ENCODE data around the gene CDH20.

CDH20 gene

DNA sequence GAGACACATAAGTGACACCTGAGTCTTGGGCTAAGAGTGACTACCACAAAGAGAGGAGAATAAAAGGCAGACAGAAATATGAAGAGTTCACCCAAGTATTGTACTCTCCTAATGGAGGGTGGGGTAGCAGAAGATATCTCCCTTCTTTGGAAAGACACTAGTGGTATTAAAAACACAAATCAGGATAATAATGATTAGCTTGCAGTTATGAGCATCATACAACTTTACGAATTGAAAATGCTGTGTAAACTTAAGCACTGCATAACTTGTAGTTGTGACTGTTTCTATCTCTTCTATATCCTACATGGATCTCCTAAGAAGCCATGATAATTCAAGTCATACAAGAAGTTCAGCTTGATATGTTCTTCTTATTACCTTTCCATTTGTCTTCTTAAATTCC lies 38.1 kb upstream of the CDH20 start:
- Histone ChIP-seq H3K9me2 (replicated peaks; ENCODE audit: control insufficient read depth, low read length) (no peaks in the 10 kb centered on the region), H3K79me2 (ENCODE audit: control insufficient read depth, low read length) (no peaks in the 10 kb centered on the region), H3F3A (ENCODE audit: control insufficient read depth, insufficient read depth) (no peaks in the 10 kb centered on the region), H3K4me1 (ENCODE audit: control insufficient read depth, low read length) (no peaks in the 10 kb centered on the region), H3K36me3 (ENCODE audit: control insufficient read depth, low read length) (no peaks in the 10 kb centered on the region), H3K27me3 (ENCODE audit: control insufficient read depth, low read length) (no peaks in the 10 kb centered on the region), H3K27ac (ENCODE audit: low read depth, low read length) (no peak overlapping the region), H3K4me2 (ENCODE audit: low read length) (no peak overlapping the region), H3K9me3 (ENCODE audit: control insufficient read depth, insufficient read depth, low read length) (no peaks in the 10 kb centered on the region), H3K4me3 (ENCODE audit: low read length) (no peak overlapping the region), H4K20me1 (ENCODE audit: control insufficient read depth, insufficient read depth, low read depth, low read length) (no peaks in the 10 kb centered on the region)
- no peak for TF ChIP-seq EZH2phosphoT487 (IDR thresholded peaks at IDR 0.05; ENCODE audit: borderline replicate concordance, low read length)
- no peak for TF ChIP-seq CTCF (IDR thresholded peaks at IDR 0.05; ENCODE audit: low read depth, low read length, poor library complexity, severe bottlenecking)

- Histone ChIP-seq H3K9me3 (ENCODE audit: control insufficient read depth, insufficient read depth, low read length) (no peaks in the 10 kb centered on the region), H3K4me3 (ENCODE audit: low read length) (no peak overlapping the region), H4K20me1 (ENCODE audit: control insufficient read depth, insufficient read depth, low read depth, low read length) (no peaks in the 10 kb centered on the region), H3K9me2 (replicated peaks; ENCODE audit: control insufficient read depth, low read length) (no peaks in the 10 kb centered on the region), H3K36me3 (ENCODE audit: control insufficient read depth, low read length) (no peaks in the 10 kb centered on the region), H3K27me3 (ENCODE audit: control insufficient read depth, low read length) (no peaks in the 10 kb centered on the region), H3K4me1 (ENCODE audit: control insufficient read depth, low read length) (no peaks in the 10 kb centered on the region), H3K4me2 (ENCODE audit: low read length) (no peak overlapping the region), H3K27ac (ENCODE audit: low read depth, low read length) (no peak overlapping the region), H3F3A (ENCODE audit: control insufficient read depth, insufficient read depth) (no peaks in the 10 kb centered on the region), H3K79me2 (ENCODE audit: control insufficient read depth, low read length) (no peaks in the 10 kb centered on the region)
- no peak for TF ChIP-seq CTCF (IDR thresholded peaks at IDR 0.05; ENCODE audit: low read depth, low read length, poor library complexity, severe bottlenecking)
- no peak for TF ChIP-seq EZH2phosphoT487 (IDR thresholded peaks at IDR 0.05; ENCODE audit: borderline replicate concordance, low read length)
These were observed 25.2 kb upstream of the CDH20 start for GRCh38 chr18:61308004-61308403.

DNA sequence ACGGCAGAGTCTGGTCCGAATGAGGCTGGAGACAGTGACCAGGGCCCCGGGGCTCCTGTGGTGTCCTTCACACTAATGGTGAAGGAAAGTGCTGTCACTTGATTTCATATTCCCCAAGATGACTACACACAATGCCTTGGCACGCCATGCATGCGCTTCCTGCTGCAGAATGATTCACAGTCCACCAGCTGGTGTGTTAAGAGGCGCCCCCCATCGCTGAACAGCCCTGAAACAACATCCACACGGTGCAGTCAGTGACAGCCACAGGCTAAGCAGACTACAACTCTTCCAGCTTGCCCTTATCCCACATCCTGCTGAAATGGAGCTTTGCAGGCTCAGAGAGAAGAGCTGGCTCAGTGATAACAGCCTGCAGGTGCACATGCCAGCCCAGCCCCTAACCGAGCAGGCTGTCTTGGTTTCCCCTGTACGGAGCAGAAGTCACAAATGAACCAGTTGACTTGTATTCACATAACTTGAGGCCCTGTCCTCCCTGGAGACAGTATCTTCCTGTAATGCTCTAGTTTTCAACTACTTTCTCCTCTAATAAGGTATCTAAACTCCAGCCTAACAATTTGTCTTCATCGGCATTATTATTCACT lies 24.3 kb upstream of the CDH20 start:
- no peaks in the 10 kb centered on the region for H3K79me2 ChIP-seq (ENCODE audit: control insufficient read depth, low read length)
- no peaks in the 10 kb centered on the region for H3K27me3 ChIP-seq (ENCODE audit: control insufficient read depth, low read length)
- H4K20me1 ChIP-seq (ENCODE audit: control insufficient read depth, insufficient read depth, low read depth, low read length): no peaks in the 10 kb centered on the region
- no peaks in the 10 kb centered on the region for H3K36me3 ChIP-seq (ENCODE audit: control insufficient read depth, low read length)
- no peak overlapping the region for H3K4me2 ChIP-seq (ENCODE audit: low read length)
- no peaks in the 10 kb centered on the region for H3K9me2 ChIP-seq (replicated peaks; ENCODE audit: control insufficient read depth, low read length)
- H3K9me3 ChIP-seq (ENCODE audit: control insufficient read depth, insufficient read depth, low read length): no peaks in the 10 kb centered on the region
- H3K4me1 ChIP-seq (ENCODE audit: control insufficient read depth, low read length): no peaks in the 10 kb centered on the region
- no peak overlapping the region for H3K4me3 ChIP-seq (ENCODE audit: low read length)
- H3F3A ChIP-seq (ENCODE audit: control insufficient read depth, insufficient read depth): no peaks in the 10 kb centered on the region
- no peak overlapping the region for H3K27ac ChIP-seq (ENCODE audit: low read depth, low read length)
- TF ChIP-seq EZH2phosphoT487 (IDR thresholded peaks at IDR 0.05; ENCODE audit: borderline replicate concordance, low read length) (no peak), CTCF (IDR thresholded peaks at IDR 0.05; ENCODE audit: low read depth, low read length, poor library complexity, severe bottlenecking) (no peak)

Measured in DOHH2 (cell line).